Mesendoderm (in vitro differentiated cells): ENCODE measurements around the gene CD44.

ENCODE experiments used
- DNase-seq: peaks from one replicate; pipeline ENCODE4 v3.0.0; 2013
- H2AK5ac ChIP-seq: 2 replicates; pipeline ENCODE4 v1.6.1; 2013; ENCODE audit warnings: low read length, inconsistent platforms
- H2BK120ac ChIP-seq: 2 replicates; pipeline ENCODE4 v1.6.1; 2013; ENCODE audit warnings: low read depth, mild to moderate bottlenecking, low read length, moderate library complexity, mixed read lengths
- H2BK15ac ChIP-seq: replicated peaks from 2 replicates; pipeline ENCODE4 v1.6.1; 2013; ENCODE audit warnings: low read depth, mild to moderate bottlenecking, moderate library complexity
- H2BK5ac ChIP-seq: 2 replicates; pipeline ENCODE4 v1.6.1; 2013; ENCODE audit warnings: low read length, inconsistent platforms
- H3K18ac ChIP-seq: 2 replicates; pipeline ENCODE4 v1.6.1; 2013; ENCODE audit warnings: mild to moderate bottlenecking, low read length, mixed read lengths
- H3K23ac ChIP-seq: one replicate; pipeline ENCODE4 v1.6.1; 2013; ENCODE audit warnings: low read length
- H3K27ac ChIP-seq: 2 replicates; pipeline ENCODE4 v1.5.1; 2013; ENCODE audit warnings: low read depth, mild to moderate bottlenecking, inconsistent platforms, low read length, moderate library complexity
- H3K27me3 ChIP-seq: 2 replicates; pipeline ENCODE4 v1.6.1; 2013; ENCODE audit warnings: low read length, control low read depth, mild to moderate bottlenecking, inconsistent platforms; ENCODE audit not compliant: insufficient read depth, poor library complexity
- H3K36me3 ChIP-seq: 2 replicates; pipeline ENCODE4 v1.6.1; 2013; ENCODE audit warnings: low read length, inconsistent platforms; ENCODE audit not compliant: control insufficient read depth, insufficient read depth
- H3K4ac ChIP-seq: one replicate; pipeline ENCODE4 v1.6.1; 2013; ENCODE audit warnings: low read depth, mild to moderate bottlenecking, low read length, moderate library complexity
- H3K4me1 ChIP-seq: 2 replicates; pipeline ENCODE4 v1.6.1; 2013; ENCODE audit warnings: low read depth, low read length, inconsistent platforms; ENCODE audit not compliant: control insufficient read depth
- H3K4me2 ChIP-seq: 2 replicates; pipeline ENCODE4 v1.6.1; 2013; ENCODE audit warnings: low read length
- H3K4me3 ChIP-seq: 2 replicates; pipeline ENCODE4 v1.5.1; 2013; ENCODE audit warnings: mild to moderate bottlenecking, low read length
- H3K56ac ChIP-seq: one replicate; pipeline ENCODE4 v1.6.1; 2013; ENCODE audit warnings: low read length
- H3K79me1 ChIP-seq: 2 replicates; pipeline ENCODE4 v1.6.1; 2013; ENCODE audit warnings: low read length, inconsistent platforms
- H3K79me2 ChIP-seq: 2 replicates; pipeline ENCODE4 v1.6.1; 2013; ENCODE audit warnings: mild to moderate bottlenecking, low read length; ENCODE audit not compliant: control insufficient read depth, insufficient read depth
- H3K9ac ChIP-seq: 2 replicates; pipeline ENCODE4 v1.6.1; 2013; ENCODE audit warnings: low read length, inconsistent platforms
- H4K5ac ChIP-seq: one replicate; pipeline ENCODE4 v1.6.1; 2013; ENCODE audit warnings: low read length
- H4K8ac ChIP-seq: one replicate; pipeline ENCODE4 v1.6.1; 2013; ENCODE audit warnings: low read depth, mild to moderate bottlenecking, control low read depth, low read length, moderate library complexity
- WGBS: extraction: QIAGEN DNeasy Blood & Tissue Kit; methylation state at CpG from one replicate; pipeline ENCODE4 v1.1.7; 2013; ENCODE audit warnings: low lambda C conversion rate, missing lambda C conversion rate; ENCODE audit not compliant: insufficient coverage; ENCODE audit errors: extremely low coverage; 5-methylcytosine and 5-hydroxymethylcytosine counted together

Gene CD44

DNA sequence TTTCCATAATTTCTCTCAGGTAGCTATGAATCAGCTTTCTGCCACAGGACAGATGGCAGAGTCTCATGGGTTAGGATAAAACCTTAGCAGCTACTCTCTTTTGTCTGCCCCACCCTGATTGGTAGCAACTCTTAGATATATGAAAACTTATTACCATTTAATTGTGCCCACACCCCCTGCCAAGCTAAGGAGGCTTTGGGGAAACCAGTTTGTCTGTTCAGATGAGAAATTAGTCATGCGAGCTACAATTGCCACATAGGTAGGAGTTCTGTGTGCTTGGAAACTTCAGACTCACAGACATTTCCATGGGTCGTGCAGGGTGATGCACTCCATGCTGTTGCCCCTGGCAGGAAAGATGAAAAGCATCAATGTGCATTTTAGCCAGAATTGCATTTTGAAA, 39.9 kb downstream of the CD44 start:
- H3K79me1 ChIP-seq: no peaks in the 10 kb centered on the region
- no peak overlapping the region for H4K5ac ChIP-seq
- no peaks in the 10 kb centered on the region for H3K36me3 ChIP-seq

DNA sequence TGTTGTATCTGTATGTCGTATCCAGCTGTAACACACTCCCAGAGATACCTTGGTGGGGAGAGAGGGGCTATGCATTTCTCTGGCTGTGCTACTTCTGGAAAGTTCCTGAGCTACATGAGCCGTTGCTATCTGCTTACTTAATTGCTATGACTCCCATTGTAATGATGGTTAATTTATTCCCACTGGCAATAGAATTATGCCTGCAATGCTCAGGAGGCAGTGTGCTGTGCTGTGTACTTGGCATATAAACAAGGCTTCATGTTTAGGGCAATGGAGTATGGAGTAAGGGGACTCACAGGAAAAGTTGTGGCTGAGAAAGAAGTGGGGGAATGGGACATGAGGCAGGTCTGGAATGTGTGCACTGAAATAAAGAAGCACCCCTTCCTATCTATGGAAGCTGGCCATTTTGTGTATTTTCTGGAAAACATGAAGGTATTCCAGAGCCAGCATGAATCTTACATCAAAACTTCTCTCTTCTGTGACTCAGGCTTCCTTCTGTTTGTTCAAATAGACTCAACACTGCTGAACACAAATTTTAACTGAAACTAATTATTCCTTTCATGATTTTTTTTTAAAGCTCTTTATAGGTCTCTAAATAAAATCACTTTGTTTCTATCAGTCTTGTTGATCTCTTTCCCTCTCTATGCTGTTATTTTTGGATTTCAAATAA, 40.6 kb downstream of the CD44 start:
- no peak overlapping the region for H2BK15ac ChIP-seq
- no peak overlapping the region for H3K4ac ChIP-seq
- no peak for DNase-seq
- H2BK120ac ChIP-seq: no peak overlapping the region
- H4K8ac ChIP-seq: no peak overlapping the region
- no peak overlapping the region for H3K56ac ChIP-seq
- no peak overlapping the region for H2BK5ac ChIP-seq
- no peak overlapping the region for H3K23ac ChIP-seq
- H3K27me3 ChIP-seq: no peaks in the 10 kb centered on the region
- no peak overlapping the region for H4K5ac ChIP-seq
- H3K27ac ChIP-seq: no peak overlapping the region
- no peaks in the 10 kb centered on the region for H3K79me1 ChIP-seq
- H3K4me1 ChIP-seq: no peaks in the 10 kb centered on the region
- H3K18ac ChIP-seq: no peak overlapping the region
- no peak overlapping the region for H2AK5ac ChIP-seq
- H3K79me2 ChIP-seq: no peaks in the 10 kb centered on the region
- H3K4me2 ChIP-seq: no peak overlapping the region
- WGBS: no CpG with 5 or more reads among the region's 2 CpGs
- no peak overlapping the region for H3K9ac ChIP-seq
- H3K4me3 ChIP-seq: no peak overlapping the region
- H3K36me3 ChIP-seq: no peaks in the 10 kb centered on the region

More for the DNA sequence above, 39.9 kb downstream of the CD44 start:
- no peaks in the 10 kb centered on the region for H3K79me2 ChIP-seq
- H2BK5ac ChIP-seq: no peak overlapping the region
- H3K18ac ChIP-seq: no peak overlapping the region
- H3K56ac ChIP-seq: no peak overlapping the region
- H4K8ac ChIP-seq: no peak overlapping the region
- no peak overlapping the region for H2BK120ac ChIP-seq
- peaks cover 4% of the 10 kb centered on the region for H3K4me1 ChIP-seq
- H2AK5ac ChIP-seq: no peak overlapping the region
- no peak overlapping the region for H3K27ac ChIP-seq
- H3K4ac ChIP-seq: no peak overlapping the region
- no peak overlapping the region for H2BK15ac ChIP-seq
- DNase-seq: no peak
- no peak overlapping the region for H3K9ac ChIP-seq
- H3K4me2 ChIP-seq: no peak overlapping the region
- H3K4me3 ChIP-seq: no peak overlapping the region
- H3K27me3 ChIP-seq: no peaks in the 10 kb centered on the region
- no CpG with 5 or more reads among the region's 2 CpGs for WGBS
- no peak overlapping the region for H3K23ac ChIP-seq

DNA sequence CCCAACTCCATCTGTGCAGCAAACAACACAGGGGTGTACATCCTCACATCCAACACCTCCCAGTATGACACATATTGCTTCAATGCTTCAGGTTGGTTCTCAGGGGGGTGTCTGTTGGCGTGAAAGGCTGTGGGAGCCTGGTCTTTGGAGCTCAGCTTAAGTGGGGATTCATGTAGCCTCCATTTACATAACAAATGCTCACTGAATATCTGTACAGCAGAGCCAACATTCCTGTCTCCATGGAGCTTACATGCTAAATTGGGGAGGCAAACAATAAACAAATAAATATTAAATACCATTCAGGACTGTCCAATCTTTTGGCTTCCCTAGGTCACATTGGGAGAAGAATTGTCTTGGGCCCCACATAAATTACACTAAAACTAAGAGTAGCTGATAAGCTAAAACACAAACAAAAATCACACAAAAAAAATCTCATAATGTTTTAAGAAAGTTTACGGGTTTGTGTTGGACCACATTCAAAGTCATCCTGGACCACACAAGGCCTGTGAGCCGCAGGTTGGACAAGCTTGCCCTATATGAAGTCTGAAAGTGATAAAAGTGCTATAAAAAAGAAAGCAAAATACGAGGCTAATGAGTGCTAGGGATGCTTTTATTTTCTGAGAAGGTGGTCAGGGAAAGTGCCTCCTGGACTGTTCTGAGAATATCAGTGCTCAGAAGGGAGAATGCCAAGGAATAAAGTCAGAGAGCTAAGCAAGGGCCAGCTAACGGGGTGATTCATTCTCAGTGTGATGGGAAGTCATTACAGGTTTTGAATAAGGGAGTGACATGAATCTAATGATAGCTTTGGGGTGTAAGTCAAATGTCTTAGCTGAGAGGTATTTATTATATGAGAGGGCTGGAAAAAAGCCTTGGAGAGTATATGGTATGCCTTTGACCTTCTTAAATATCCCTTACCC, 41.6 kb downstream of the CD44 start:
- Histone ChIP-seq H3K4ac (no peak overlapping the region), H3K4me3 (no peak overlapping the region), H3K79me1 (no peaks in the 10 kb centered on the region), H3K27me3 (no peaks in the 10 kb centered on the region), H4K8ac (no peak overlapping the region), H2BK120ac (no peak overlapping the region), H3K27ac (no peak overlapping the region), H3K4me1 (no peaks in the 10 kb centered on the region), H3K23ac (no peak overlapping the region), H3K36me3 (no peaks in the 10 kb centered on the region), H3K4me2 (no peak overlapping the region), H2BK15ac (no peak overlapping the region), H3K9ac (no peak overlapping the region), H2BK5ac (no peak overlapping the region), H3K18ac (no peak overlapping the region), H3K56ac (no peak overlapping the region), H2AK5ac (no peak overlapping the region), H3K79me2 (no peaks in the 10 kb centered on the region), H4K5ac (no peak overlapping the region)
- DNase-seq: no peak
- no CpG with 5 or more reads among the region's 5 CpGs for WGBS

DNA sequence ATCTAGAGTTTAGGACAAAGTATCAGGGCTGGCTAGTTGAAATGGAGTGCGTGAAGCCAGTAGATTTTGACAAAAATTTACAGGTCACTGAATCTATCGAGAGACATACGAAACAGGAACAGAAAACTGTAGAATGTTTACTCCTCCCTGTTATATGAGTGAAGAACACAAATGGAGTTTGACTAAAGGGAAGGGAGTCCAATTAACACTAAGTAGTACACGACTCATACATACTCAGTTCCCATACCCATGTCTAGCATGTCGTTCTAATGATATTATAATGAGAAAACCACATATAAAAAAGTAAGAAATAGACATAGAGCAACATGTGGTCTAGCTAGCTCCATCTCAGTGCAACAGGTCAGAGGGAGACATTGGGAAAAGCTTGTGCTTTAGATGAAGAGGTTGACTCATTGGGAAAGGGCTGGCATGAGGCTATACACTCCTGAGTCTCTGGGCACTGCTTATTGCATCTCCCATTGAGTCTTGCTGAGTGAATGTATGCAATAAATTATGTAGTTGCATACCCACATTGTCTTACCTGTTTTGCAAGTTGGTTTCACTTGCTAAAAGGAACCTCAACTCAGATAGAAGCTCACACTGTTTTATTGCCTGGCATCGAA, 43.5 kb downstream of the CD44 start:
- H3K27me3 ChIP-seq: no peaks in the 10 kb centered on the region
- no peaks in the 10 kb centered on the region for H3K79me1 ChIP-seq
- H3K18ac ChIP-seq: no peak overlapping the region
- DNase-seq: no peak
- H2AK5ac ChIP-seq: no peak overlapping the region
- H3K9ac ChIP-seq: no peak overlapping the region
- no peaks in the 10 kb centered on the region for H3K79me2 ChIP-seq
- no peak overlapping the region for H3K56ac ChIP-seq
- no peak overlapping the region for H4K5ac ChIP-seq
- no peak overlapping the region for H3K27ac ChIP-seq
- no peak overlapping the region for H3K4ac ChIP-seq
- H3K23ac ChIP-seq: no peak overlapping the region
- no peaks in the 10 kb centered on the region for H3K36me3 ChIP-seq
- no CpG with 5 or more reads among the region's 6 CpGs for WGBS
- H2BK15ac ChIP-seq: no peak overlapping the region
- no peak overlapping the region for H4K8ac ChIP-seq
- H3K4me2 ChIP-seq: no peak overlapping the region
- no peak overlapping the region for H2BK120ac ChIP-seq
- H3K4me3 ChIP-seq: no peak overlapping the region
- H2BK5ac ChIP-seq: no peak overlapping the region
- no peaks in the 10 kb centered on the region for H3K4me1 ChIP-seq

DNA sequence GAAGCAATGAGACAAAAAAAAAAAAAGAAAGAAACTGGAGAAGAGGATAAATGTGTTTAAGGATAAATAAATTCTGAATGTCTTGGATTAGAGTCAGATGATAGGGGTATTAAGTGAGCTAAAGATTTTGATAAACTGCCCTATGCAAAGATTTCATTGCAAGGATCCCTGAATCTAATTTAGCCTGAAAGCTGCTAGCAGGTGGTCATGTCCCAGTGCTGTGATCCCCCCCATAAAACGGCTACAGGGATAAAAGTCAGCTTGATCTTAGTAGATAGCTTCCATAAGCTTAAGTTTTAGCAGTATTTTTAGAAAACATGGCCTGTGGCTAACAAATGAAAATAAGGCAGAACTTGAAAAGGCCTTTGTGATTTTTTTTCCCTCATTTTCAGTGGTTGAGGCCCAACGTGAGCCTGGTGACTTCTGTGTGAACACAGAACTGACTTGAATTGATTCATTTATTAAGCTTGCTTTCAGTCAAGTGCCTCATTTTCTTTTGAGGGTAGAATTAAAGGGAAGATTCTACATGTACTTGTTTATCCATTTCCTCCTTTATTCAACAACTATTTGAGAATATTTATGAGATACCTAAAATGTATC, 44.5 kb downstream of the CD44 start:
- H3K27me3 ChIP-seq: no peaks in the 10 kb centered on the region
- H3K4me2 ChIP-seq: no peak overlapping the region
- H2BK120ac ChIP-seq: no peak overlapping the region
- no peak overlapping the region for H3K9ac ChIP-seq
- H3K79me1 ChIP-seq: no peaks in the 10 kb centered on the region
- no peak for DNase-seq
- no CpG with 5 or more reads among the region's 2 CpGs for WGBS
- H4K8ac ChIP-seq: no peak overlapping the region
- H2BK5ac ChIP-seq: no peak overlapping the region
- H3K56ac ChIP-seq: no peak overlapping the region
- no peak overlapping the region for H2AK5ac ChIP-seq
- no peak overlapping the region for H3K4ac ChIP-seq
- H3K4me1 ChIP-seq: no peaks in the 10 kb centered on the region
- no peaks in the 10 kb centered on the region for H3K36me3 ChIP-seq
- H3K4me3 ChIP-seq: no peak overlapping the region
- no peak overlapping the region for H3K27ac ChIP-seq
- H3K79me2 ChIP-seq: no peaks in the 10 kb centered on the region
- no peak overlapping the region for H3K18ac ChIP-seq
- H3K23ac ChIP-seq: no peak overlapping the region
- no peak overlapping the region for H4K5ac ChIP-seq
- no peak overlapping the region for H2BK15ac ChIP-seq
